Thymus (tissue), 14 donors: ENCODE results near the gene KCNJ9. TPM values are rescaled to one million over a fixed set of nuclear protein-coding genes. Genes with fewer than 3 reads are reported as not detected.
A peak's percentile ranks its signal among the peaks of the same experiment; 100 is the strongest.

Experiments used
- DNase-seq, 9 donors: peaks; one replicate each; pipeline ENCODE4 v3.0.0-alpha.2; 2013; ENCODE audit warnings: low spot score in 9 of 9, low read depth in 6 of 9, missing footprints in 1 of 9
- H3K27ac ChIP-seq, 2 donors: one replicate each; pipeline ENCODE4 v1.5.1; 2013; ENCODE audit warnings: control low read depth in 1 of 2, low read depth in 1 of 2, low read length in 1 of 2, mild to moderate bottlenecking in 1 of 2, moderate library complexity in 1 of 2
- H3K27me3 ChIP-seq, 2 donors: one replicate each; pipeline ENCODE4 v1.5.1; 2013; ENCODE audit warnings: low read length in 1 of 2; ENCODE audit not compliant: control insufficient read depth in 2 of 2, insufficient read depth in 1 of 2
- H3K36me3 ChIP-seq, 2 donors: one replicate each; pipeline ENCODE4 v1.5.1; 2013; ENCODE audit warnings: low read length in 1 of 2, mild to moderate bottlenecking in 1 of 2, moderate library complexity in 1 of 2; ENCODE audit not compliant: control insufficient read depth in 2 of 2, insufficient read depth in 2 of 2
- H3K4me1 ChIP-seq, 2 donors: one replicate each; pipeline ENCODE4 v1.5.1; 2013; ENCODE audit warnings: low read length in 2 of 2; ENCODE audit not compliant: control insufficient read depth in 2 of 2, insufficient read depth in 2 of 2
- H3K4me3 ChIP-seq, 2 donors: one replicate each; pipeline ENCODE4 v1.5.1; 2013; ENCODE audit warnings: low read length in 2 of 2, control low read depth in 1 of 2, mild to moderate bottlenecking in 1 of 2
- H3K9me3 ChIP-seq, 2 donors: one replicate each; pipeline ENCODE4 v1.5.1; 2013; ENCODE audit warnings: low read length in 1 of 2, mild to moderate bottlenecking in 1 of 2; ENCODE audit not compliant: control insufficient read depth in 2 of 2, insufficient read depth in 1 of 2
- WGBS: extraction: QIAGEN DNeasy Blood & Tissue Kit; methylation state at CpG from one replicate; pipeline ENCODE4 v1.1.7; 2013; 5-methylcytosine and 5-hydroxymethylcytosine counted together
- long read RNA-seq, 10 donors: transcript quantifications; one replicate each; lab custom pipeline, GENCODE V29; 2026
- polyA plus RNA-seq: library from polyadenylated mRNA; stranded (reverse); fragments of 200-250 nt; gene quantifications from one replicate; pipeline ENCODE4 v1.2.3, GENCODE V29; 2013
- total RNA-seq: library from RNA; stranded (reverse); fragments of 120-200 nt; gene quantifications from one replicate; pipeline ENCODE4 v1.2.4, GENCODE V29; 2013
- donor health status: healthy.

Gene KCNJ9
- total RNA-seq (0.05 TPM), polyA plus RNA-seq (0.09 TPM)
- long read RNA-seq, donor 1: 0 reads
- long read RNA-seq, donor 2: 0 reads
- long read RNA-seq, donor 3: 0 reads
- long read RNA-seq, donor 4: 0 reads
- long read RNA-seq, donor 5: 0 reads
- long read RNA-seq, donor 6: 0 reads
- long read RNA-seq, donor 7: 0 reads
- long read RNA-seq, donor 8: 0 reads
- long read RNA-seq, donor 9: 0 reads
- long read RNA-seq, donor 10: 0 reads

DNA sequence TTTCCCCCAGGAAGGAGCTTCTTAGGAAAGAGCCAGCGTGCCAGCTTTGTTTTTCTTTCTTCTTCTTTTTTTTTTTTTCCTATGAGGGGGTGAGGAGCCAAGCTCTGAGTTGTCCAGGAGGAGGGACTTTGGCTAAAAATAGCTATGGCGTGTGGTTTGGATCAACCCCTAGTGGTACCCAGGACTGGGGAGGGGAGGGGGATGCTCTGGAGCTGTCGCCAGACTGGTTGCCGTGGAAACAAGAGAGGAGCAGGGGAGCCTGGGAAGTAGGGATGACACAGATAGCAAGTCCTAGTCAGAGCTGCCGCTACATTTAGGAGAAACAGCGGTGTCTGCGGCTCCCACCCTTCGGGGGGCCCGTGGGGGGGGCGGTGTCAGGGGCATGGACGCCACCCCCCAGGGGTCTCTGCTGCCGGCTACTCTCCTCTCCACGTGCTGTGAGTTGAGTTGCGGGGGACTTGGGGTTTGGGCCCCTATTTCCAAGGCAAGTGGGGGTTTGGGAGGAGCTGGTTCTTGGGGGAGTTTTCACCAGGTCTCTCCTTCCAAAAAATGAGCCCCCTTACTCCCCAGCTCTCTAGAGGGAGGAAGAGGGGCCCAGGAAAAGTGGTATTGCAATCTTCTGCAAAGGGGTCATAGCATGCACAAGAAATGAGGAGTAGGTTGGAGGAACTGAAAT, at the start of gene KCNJ9:
KCNJ9 (plus strand) TSS at position 278 of the 676 bp plus-strand sequence. CDS start 2,493 bp downstream, outside the sequence.
- WGBS: 25% methylated on average over 14 of the region's 14 CpGs

GRCh38 chr1:160032165-160032820, 49.0 kb upstream of the KCNJ9 start:
- Histone ChIP-seq H3K27me3 (peaks cover 0 to 2% of the 10 kb centered on the region in 2 donors), H3K9me3 (no peaks in the 10 kb centered on the region), H3K27ac (peak overlapping the region; percentile 78 to 83), H3K4me1 (peaks cover 11 to 14% of the 10 kb centered on the region in 2 donors), H3K36me3 (no peaks in the 10 kb centered on the region), H3K4me3 (peak overlapping the region; percentile 82 to 83)
- 4% methylated on average over 18 of the region's 18 CpGs for WGBS
- peak in 1 of 9 donors; percentile 8 for DNase-seq

More for the DNA sequence above, at the start of gene KCNJ9:
- no peak within 1 kb of the TSS for H3K27ac ChIP-seq
- no peak within 1 kb of the TSS for H3K4me3 ChIP-seq
- no peaks in the 10 kb centered on the region for H3K9me3 ChIP-seq
- H3K4me1 ChIP-seq: peaks cover 3 to 8% of the 10 kb centered on the region in 2 donors
- DNase-seq: no peak
- H3K27me3 ChIP-seq: peaks cover 19 to 79% of the 10 kb centered on the region in 2 donors
- peaks cover 0 to 4% of the 10 kb centered on the region in 2 donors for H3K36me3 ChIP-seq

DNA sequence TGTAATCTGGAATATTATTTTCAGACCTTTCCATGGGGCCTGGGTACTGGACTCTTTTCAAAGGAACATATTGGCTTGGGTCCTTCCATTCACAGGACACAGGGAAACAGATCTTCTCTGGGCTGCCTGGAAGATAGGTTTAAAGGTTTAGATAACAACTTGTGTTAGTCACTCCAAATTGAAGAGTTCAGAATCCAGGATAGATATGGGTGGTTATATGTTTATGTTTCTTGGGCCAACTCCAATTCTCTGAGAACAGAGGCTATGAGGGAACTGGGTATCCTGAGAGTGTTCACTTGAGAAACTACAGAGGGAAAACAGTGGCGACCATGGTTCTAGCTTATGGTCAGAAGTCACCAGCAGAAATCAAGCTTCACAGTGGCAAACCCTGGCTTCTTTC, 40.9 kb upstream of the KCNJ9 start:
- Histone ChIP-seq H3K27ac (no peak overlapping the region), H3K4me1 (no peaks in the 10 kb centered on the region), H3K9me3 (no peaks in the 10 kb centered on the region), H3K4me3 (no peak overlapping the region), H3K27me3 (peaks cover 0 to 2% of the 10 kb centered on the region in 2 donors), H3K36me3 (no peaks in the 10 kb centered on the region)
- DNase-seq: no peak
- WGBS: 95% methylated on average over 1 of the region's 1 CpG

- Histone ChIP-seq H3K4me1 (peaks cover 15 to 24% of the 10 kb centered on the region in 2 donors), H3K4me3 (no peak overlapping the region), H3K27me3 (peaks cover 0 to 7% of the 10 kb centered on the region in 2 donors), H3K36me3 (no peaks in the 10 kb centered on the region), H3K9me3 (no peaks in the 10 kb centered on the region), H3K27ac (no peak overlapping the region)
- DNase-seq: no peak
Observed at GRCh38 chr1:160043543-160043942, 37.8 kb upstream of the KCNJ9 start.

DNA sequence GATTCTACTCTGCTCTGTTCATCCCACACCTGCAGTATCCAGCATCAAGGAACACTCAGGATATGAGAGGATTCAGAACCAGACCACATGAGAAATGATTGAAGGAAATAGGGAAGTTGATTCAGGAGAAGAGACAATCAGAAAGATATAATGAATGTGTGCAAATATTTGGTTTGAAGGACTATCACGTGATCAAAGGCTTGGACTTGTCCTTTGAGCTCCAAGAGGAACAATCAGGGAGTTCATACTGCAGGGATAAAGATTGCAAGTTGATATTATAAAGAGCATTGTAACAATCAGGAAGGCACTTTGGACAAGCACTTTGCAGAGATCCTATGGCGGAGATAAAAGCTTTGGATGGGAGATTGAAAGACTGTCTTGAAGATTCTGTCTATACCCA, 35.7 kb upstream of the KCNJ9 start:
- 80% methylated on average over 2 of the region's 2 CpGs for WGBS
- no peak overlapping the region for H3K27ac ChIP-seq

GRCh38 chr1:160046494-160047110, 34.7 kb upstream of the KCNJ9 start:
- Histone ChIP-seq H3K4me3 (peak overlapping the region; percentile 21 to 26), H3K4me1 (peaks cover 18 to 26% of the 10 kb centered on the region in 2 donors), H3K9me3 (no peaks in the 10 kb centered on the region), H3K36me3 (no peaks in the 10 kb centered on the region), H3K27me3 (peaks cover 2 to 13% of the 10 kb centered on the region in 2 donors), H3K27ac (no peak overlapping the region)
- WGBS: 9% methylated on average over 11 of the region's 11 CpGs
- peak in 3 of 9 donors; percentile 41 to 69 (median 52) for DNase-seq

More for the DNA sequence above, 35.7 kb upstream of the KCNJ9 start:
- H3K9me3 ChIP-seq: no peaks in the 10 kb centered on the region
- H3K4me1 ChIP-seq: peaks cover 18 to 26% of the 10 kb centered on the region in 2 donors
- no peak for DNase-seq
- H3K27me3 ChIP-seq: peaks cover 0 to 8% of the 10 kb centered on the region in 2 donors
- H3K4me3 ChIP-seq: no peak overlapping the region
- no peaks in the 10 kb centered on the region for H3K36me3 ChIP-seq

DNA sequence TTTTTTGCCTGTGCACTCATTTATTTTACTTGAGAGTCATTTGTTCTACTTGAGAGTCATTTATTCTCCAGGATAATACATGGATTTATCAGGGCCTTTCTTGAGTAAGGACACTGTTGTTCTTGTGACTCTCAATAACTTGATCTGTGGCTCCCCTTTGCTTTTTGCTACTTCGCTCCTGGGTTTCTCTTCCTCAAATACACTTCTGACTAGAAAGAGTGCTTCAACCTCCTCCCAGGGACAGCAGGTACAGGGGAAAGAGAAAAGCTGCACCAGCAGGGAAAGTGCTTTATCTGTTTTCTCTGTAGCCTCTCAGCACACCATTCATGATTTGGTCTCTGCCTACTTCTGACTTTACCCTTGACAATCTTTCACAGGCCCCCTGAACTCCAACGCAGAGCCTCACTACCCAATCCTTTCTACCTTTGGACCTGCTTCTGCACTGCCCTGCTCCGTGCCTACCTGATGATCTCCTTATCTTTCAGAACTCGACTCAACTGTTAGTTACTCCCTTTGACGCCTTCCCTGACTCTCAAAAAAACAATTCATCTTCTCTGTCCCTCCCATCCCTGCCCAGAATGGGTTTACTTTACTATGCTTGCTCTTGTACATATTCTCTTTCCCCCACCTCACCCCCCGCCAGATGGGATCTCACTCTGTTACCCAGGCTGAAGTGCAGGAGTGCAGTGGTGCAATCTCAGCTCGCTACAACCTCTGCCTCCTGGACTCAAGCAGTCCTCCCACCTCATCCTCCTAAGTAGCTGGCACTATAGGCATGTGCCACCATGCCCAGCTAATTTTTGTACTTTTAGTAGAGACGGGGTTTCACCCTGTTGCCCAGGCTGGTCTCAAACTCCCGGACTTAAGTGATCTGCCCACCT, 34.0 kb upstream of the KCNJ9 start:
- WGBS: 79% methylated on average over 9 of the region's 9 CpGs
- H3K4me1 ChIP-seq: peaks cover 18 to 26% of the 10 kb centered on the region in 2 donors
- peak in 1 of 9 donors; percentile 15 for DNase-seq

DNA sequence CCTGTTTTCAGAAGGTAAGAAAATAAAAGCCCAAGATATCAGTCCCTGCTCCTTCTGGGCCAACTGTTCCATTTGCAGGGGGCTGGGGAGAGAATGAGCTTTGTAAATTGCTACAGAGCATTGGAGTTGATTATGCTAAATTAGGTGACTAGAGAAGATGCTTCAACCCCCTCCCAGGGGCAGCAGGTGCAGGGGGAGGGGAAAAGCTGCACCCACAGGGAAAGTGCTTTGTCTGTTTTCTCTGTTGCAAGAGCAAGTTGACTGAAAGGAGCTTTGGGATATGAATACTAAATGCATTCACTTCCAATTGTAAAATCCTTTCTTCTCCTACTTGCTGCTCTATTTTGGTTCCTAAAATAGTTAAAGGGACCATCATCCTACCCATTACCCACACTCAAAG, 33.0 kb upstream of the KCNJ9 start:
- no peaks in the 10 kb centered on the region for H3K9me3 ChIP-seq
- DNase-seq: peak in 2 of 9 donors; percentile 27 to 48
- H3K27me3 ChIP-seq: peaks cover 3 to 24% of the 10 kb centered on the region in 2 donors
- no peak overlapping the region for H3K27ac ChIP-seq
- H3K4me1 ChIP-seq: peaks cover 18 to 26% of the 10 kb centered on the region in 2 donors
- no peak overlapping the region for H3K4me3 ChIP-seq
- no peaks in the 10 kb centered on the region for H3K36me3 ChIP-seq

More for the DNA sequence above, 34.0 kb upstream of the KCNJ9 start:
- no peaks in the 10 kb centered on the region for H3K36me3 ChIP-seq
- peak overlapping the region in 1 of 2 donors; percentile 54 for H3K27ac ChIP-seq
- peak overlapping the region in 1 of 2 donors; percentile 26 for H3K4me3 ChIP-seq
- H3K27me3 ChIP-seq: peaks cover 3 to 16% of the 10 kb centered on the region in 2 donors
- H3K9me3 ChIP-seq: no peaks in the 10 kb centered on the region
